ENCODE results near the gene FAM186B.

Gene FAM186B

GRCh38 chr12:49604856-49605255 lies 583 bp downstream of the FAM186B start:
- no peak for DNase-seq

- no peak for DNase-seq
Measured at GRCh38 chr12:49603721-49604120, 1.7 kb downstream of the FAM186B start.

GRCh38 chr12:49599961-49600360 lies 5.5 kb downstream of the FAM186B start:
- no peak for DNase-seq

- no peak for DNase-seq
Measured at GRCh38 chr12:49598527-49598926, 6.9 kb downstream of the FAM186B start.

- DNase-seq: no peak
Measured at GRCh38 chr12:49588721-49589516, 16.5 kb downstream of the FAM186B start.

- DNase-seq: no peak
Measured at GRCh38 chr12:49588281-49588680, 17.2 kb downstream of the FAM186B start.

- no peak for DNase-seq
Measured at GRCh38 chr12:49587174-49587908, 18.1 kb downstream of the FAM186B start.

GRCh38 chr12:49585477-49586459 lies 19.7 kb downstream of the FAM186B start:
- no peak for DNase-seq

- no peak for DNase-seq
Measured at GRCh38 chr12:49584591-49584990, 20.8 kb downstream of the FAM186B start.

GRCh38 chr12:49583366-49584094 lies 21.9 kb downstream of the FAM186B start:
- DNase-seq: no peak

- DNase-seq: no peak
Measured at GRCh38 chr12:49582850-49583249, 22.6 kb downstream of the FAM186B start.

- DNase-seq: no peak
Measured at GRCh38 chr12:49582201-49582600, 23.2 kb downstream of the FAM186B start.

GRCh38 chr12:49580572-49581535 lies 24.6 kb downstream of the FAM186B start:
- DNase-seq: peak; percentile 58

- no peak for DNase-seq
Measured at GRCh38 chr12:49578471-49579112, 26.8 kb downstream of the FAM186B start.

- DNase-seq: no peak
Measured at GRCh38 chr12:49577589-49578315, 27.7 kb downstream of the FAM186B start.

- DNase-seq: no peak
Measured at GRCh38 chr12:49568442-49569162, 36.8 kb downstream of the FAM186B start.

- DNase-seq: peak; percentile 92
Measured at GRCh38 chr12:49567611-49568441, 37.6 kb downstream of the FAM186B start, which contains the start of gene MCRS1. Gene MCRS1, minus strand, starts transcription at chr12:49568142. Its CDS starts 1,411 bp downstream, at chr12:49566731.

- DNase-seq: no peak
Measured at GRCh38 chr12:49567302-49567610, 38.2 kb downstream of the FAM186B start.
